Left cardiac atrium (tissue), 4 donors: ENCODE results near the gene DDX18. TPM values are rescaled to one million over a fixed set of nuclear protein-coding genes. Genes with fewer than 3 reads are reported as not detected.

Experiments
- ATAC-seq, 2 donors: fragments of 200-7000 bp; cut with Tn5 transposase; one replicate each; pipeline ENCODE4 v1.9.1; 2020; ENCODE audit warnings: mild to moderate bottlenecking in 2 of 2, moderate library complexity in 2 of 2
- DNase-seq: peaks from one replicate; pipeline ENCODE4 v3.0.0-alpha.2; 2020
- intact Hi-C, 2 donors: fragments of 100-400 bp; cut with DNase I; formaldehyde crosslinking; loops; one replicate each; pipeline versions ENCODE4 v1.14.1 to v1.15.1; 2022 to 2023
- total RNA-seq, 2 donors: library from RNA; stranded (reverse); fragmentation: NEBNext Ultra II Directional; extraction: Animal tissue kit (Norgen Biotek cat#: 25700); gene quantifications; one replicate each; pipeline ENCODE4 v1.2.1, GENCODE V29; 2021
- donor health status: DM: no; HTN: yes; CAD: no.
- donor health status: DM: no; HTN: yes; CAD: no; lungs with severe emphysema.
- donor health status: DM: yes; HTN: yes; CAD: no.
- donor health status: Dilated cardiomyopathy.

Gene DDX18
- total RNA-seq, 2 donors from 2014 or later = 29.5 to 42.4 TPM

- ATAC-seq (no peak), DNase-seq (no peak)
- intact Hi-C loops = no loop called here
Measured at GRCh38 chr2:117875786-117876185, 61.3 kb downstream of the DDX18 start.

GRCh38 chr2:117879003-117879402, 64.5 kb downstream of the DDX18 start:
- DNase-seq = no peak
- intact Hi-C loops = no loop called here
- no peak for ATAC-seq

Other genes starting within 250 kb of the DDX18 start
- 10 to 100 TPM; 18.3 to 24.6 TPM for gene CCDC93, start 199.4 kb downstream of the DDX18 start, total RNA-seq